DOHH2 (cell line): ENCODE results near the gene TUNAR.

Experiments used
- H3F3A ChIP-seq: fragments of 200-600 bp; sonication (generic), shearing (Covaris generic); 2 replicates; pipeline ENCODE4 v1.6.0; 2016; ENCODE audit warnings: antibody characterized with exemption, mild to moderate bottlenecking; ENCODE audit not compliant: control insufficient read depth, insufficient read depth
- H3K27ac ChIP-seq: fragments of 200-600 bp; sonication (generic); 2 replicates; pipeline ENCODE4 v1.5.1; 2014; ENCODE audit warnings: low read depth, mild to moderate bottlenecking, low read length, moderate library complexity
- H3K27me3 ChIP-seq: fragments of 200-600 bp; sonication (generic); 2 replicates; pipeline ENCODE4 v1.6.1; 2014; ENCODE audit warnings: mild to moderate bottlenecking, low read length, mixed read lengths; ENCODE audit not compliant: control insufficient read depth
- H3K36me3 ChIP-seq: fragments of 200-600 bp; sonication (generic); 2 replicates; pipeline ENCODE4 v1.6.1; 2014; ENCODE audit warnings: mild to moderate bottlenecking, low read length, moderate library complexity, mixed read lengths; ENCODE audit not compliant: control insufficient read depth
- H3K4me1 ChIP-seq: fragments of 200-600 bp; sonication (generic); 2 replicates; pipeline ENCODE4 v1.6.1; 2014; ENCODE audit warnings: mild to moderate bottlenecking, low read length, mixed read lengths; ENCODE audit not compliant: control insufficient read depth
- H3K4me2 ChIP-seq: fragments of 200-600 bp; sonication (generic); 2 replicates; pipeline ENCODE4 v1.6.0; 2014; ENCODE audit warnings: mild to moderate bottlenecking, low read length, moderate library complexity
- H3K4me3 ChIP-seq: fragments of 200-600 bp; sonication (generic); 2 replicates; pipeline ENCODE4 v1.5.1; 2014; ENCODE audit warnings: mild to moderate bottlenecking, low read length, mixed read lengths
- H3K79me2 ChIP-seq: fragments of 200-600 bp; sonication (generic); 2 replicates; pipeline ENCODE4 v1.6.1; 2014; ENCODE audit warnings: mild to moderate bottlenecking, low read length, mixed read lengths; ENCODE audit not compliant: control insufficient read depth
- H3K9me2 ChIP-seq: fragments of 200-600 bp; sonication (generic); replicated peaks from 2 replicates; pipeline ENCODE4 v1.6.1; 2014; ENCODE audit warnings: mild to moderate bottlenecking, low read length, mixed read lengths; ENCODE audit not compliant: control insufficient read depth
- H3K9me3 ChIP-seq: fragments of 200-600 bp; sonication (generic); 2 replicates; pipeline ENCODE4 v1.6.1; 2014; ENCODE audit warnings: antibody characterized with exemption, low read length, mixed read lengths; ENCODE audit not compliant: control insufficient read depth, insufficient read depth
- H4K20me1 ChIP-seq: fragments of 200-600 bp; sonication (generic); 2 replicates; pipeline ENCODE4 v1.6.0; 2014; ENCODE audit warnings: low read depth, mild to moderate bottlenecking, antibody characterized with exemption, low read length, moderate library complexity; ENCODE audit not compliant: control insufficient read depth, insufficient read depth
- CTCF ChIP-seq: fragments of 200-600 bp; sonication (generic); IDR thresholded peaks from one replicate; pipeline ENCODE4 v1.5.1; 2014; ENCODE audit warnings: antibody characterized with exemption, mild to moderate bottlenecking, low read depth, low read length; ENCODE audit not compliant: poor library complexity, severe bottlenecking
- EZH2phosphoT487 ChIP-seq: fragments of 200-600 bp; sonication (generic); IDR thresholded peaks from 2 replicates; pipeline ENCODE4 v1.6.1; 2017; ENCODE audit warnings: borderline replicate concordance, mild to moderate bottlenecking, antibody characterized with exemption, low read length, moderate library complexity, mixed read lengths

The TUNAR gene

GRCh38 chr14:95922080-95922479, 45.4 kb downstream of the TUNAR start:
- Histone ChIP-seq H3K4me2 (no peak overlapping the region), H3K36me3 (no peaks in the 10 kb centered on the region), H3K9me2 (no peaks in the 10 kb centered on the region), H3K79me2 (no peaks in the 10 kb centered on the region), H3K4me3 (no peak overlapping the region), H3F3A (no peaks in the 10 kb centered on the region), H4K20me1 (no peaks in the 10 kb centered on the region), H3K9me3 (no peaks in the 10 kb centered on the region), H3K4me1 (no peaks in the 10 kb centered on the region), H3K27me3 (peaks cover 9% of the 10 kb centered on the region; the same call in 1 of the 2 replicates), H3K27ac (no peak overlapping the region)
- TF ChIP-seq EZH2phosphoT487 (no peak), CTCF (no peak)

- Histone ChIP-seq H3K27me3 (peaks cover 8% of the 10 kb centered on the region; the same call in 1 of the 2 replicates), H3K36me3 (no peaks in the 10 kb centered on the region), H3K4me1 (no peaks in the 10 kb centered on the region), H3F3A (no peaks in the 10 kb centered on the region), H3K27ac (no peak overlapping the region), H3K4me2 (no peak overlapping the region), H3K9me2 (no peaks in the 10 kb centered on the region), H3K4me3 (no peak overlapping the region), H4K20me1 (no peaks in the 10 kb centered on the region), H3K9me3 (no peaks in the 10 kb centered on the region), H3K79me2 (no peaks in the 10 kb centered on the region)
- TF ChIP-seq EZH2phosphoT487 (no peak), CTCF (no peak)
Measured at GRCh38 chr14:95928751-95929150, 52.1 kb downstream of the TUNAR start.

- Histone ChIP-seq H3K9me3 (no peaks in the 10 kb centered on the region), H3K4me3 (no peak overlapping the region), H3K27me3 (peaks cover 3% of the 10 kb centered on the region; the same call in 1 of the 2 replicates), H3K36me3 (no peaks in the 10 kb centered on the region), H3K4me1 (no peaks in the 10 kb centered on the region), H3K79me2 (no peaks in the 10 kb centered on the region), H3F3A (no peaks in the 10 kb centered on the region), H4K20me1 (no peaks in the 10 kb centered on the region), H3K27ac (no peak overlapping the region), H3K9me2 (no peaks in the 10 kb centered on the region; the same call in 1 of the 2 replicates), H3K4me2 (no peak overlapping the region)
- TF ChIP-seq EZH2phosphoT487, result no peak
- no peak for TF ChIP-seq CTCF
Measured at GRCh38 chr14:95931384-95931783, 54.8 kb downstream of the TUNAR start.
